Measurements from ENCODE around the gene RNF220.

RNF220 gene

DNA sequence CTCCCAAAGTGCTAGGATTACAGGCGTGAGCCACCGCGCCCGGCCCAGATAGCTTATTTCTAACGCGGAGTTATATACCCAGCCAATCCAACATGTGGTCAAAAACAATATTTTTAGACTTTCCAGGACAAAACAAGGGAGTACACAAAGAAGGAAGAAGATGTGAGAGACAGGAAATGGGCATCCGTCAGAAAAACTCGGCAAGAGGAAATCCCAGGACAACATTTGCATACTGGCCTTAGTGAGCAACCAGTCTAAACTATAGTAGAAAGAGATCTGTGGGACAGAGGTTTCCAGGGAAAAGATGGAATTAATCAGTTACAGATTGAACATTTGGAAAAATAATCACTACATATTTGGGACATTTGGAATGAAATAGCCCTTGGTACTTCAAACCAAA lies 280.8 kb downstream of the RNF220 start:
- TF ChIP-seq EZH2phosphoT487 (IDR thresholded peaks at IDR 0.05; ENCODE audit: borderline replicate concordance): no peak
- TF ChIP-seq, protein P1, sequence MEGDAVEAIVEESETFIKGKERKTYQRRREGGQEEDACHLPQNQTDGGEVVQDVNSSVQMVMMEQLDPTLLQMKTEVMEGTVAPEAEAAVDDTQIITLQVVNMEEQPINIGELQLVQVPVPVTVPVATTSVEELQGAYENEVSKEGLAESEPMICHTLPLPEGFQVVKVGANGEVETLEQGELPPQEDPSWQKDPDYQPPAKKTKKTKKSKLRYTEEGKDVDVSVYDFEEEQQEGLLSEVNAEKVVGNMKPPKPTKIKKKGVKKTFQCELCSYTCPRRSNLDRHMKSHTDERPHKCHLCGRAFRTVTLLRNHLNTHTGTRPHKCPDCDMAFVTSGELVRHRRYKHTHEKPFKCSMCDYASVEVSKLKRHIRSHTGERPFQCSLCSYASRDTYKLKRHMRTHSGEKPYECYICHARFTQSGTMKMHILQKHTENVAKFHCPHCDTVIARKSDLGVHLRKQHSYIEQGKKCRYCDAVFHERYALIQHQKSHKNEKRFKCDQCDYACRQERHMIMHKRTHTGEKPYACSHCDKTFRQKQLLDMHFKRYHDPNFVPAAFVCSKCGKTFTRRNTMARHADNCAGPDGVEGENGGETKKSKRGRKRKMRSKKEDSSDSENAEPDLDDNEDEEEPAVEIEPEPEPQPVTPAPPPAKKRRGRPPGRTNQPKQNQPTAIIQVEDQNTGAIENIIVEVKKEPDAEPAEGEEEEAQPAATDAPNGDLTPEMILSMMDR (conservative IDR thresholded peaks at IDR 0.05; ENCODE audit: low read length): no peak
- Histone ChIP-seq H4K20me1 (ENCODE audit: insufficient read depth, low read length, poor library complexity, severe bottlenecking) (no peaks in the 10 kb centered on the region), H3K27me3 (ENCODE audit: insufficient read depth, low read length, poor library complexity, severe bottlenecking) (no peaks in the 10 kb centered on the region), H2AFZ (ENCODE audit: low read length) (no peak overlapping the region), H3K9me3 (ENCODE audit: insufficient read depth, low read depth, low read length) (no peaks in the 10 kb centered on the region), H3K36me3 (ENCODE audit: insufficient read depth, low read length) (no peaks in the 10 kb centered on the region), H3K4me2 (ENCODE audit: low read depth, low read length, poor library complexity, severe bottlenecking) (no peak overlapping the region), H3K4me3 (ENCODE audit: low read length, poor library complexity, severe bottlenecking) (no peak overlapping the region), H3F3A (ENCODE audit: low read depth) (no peaks in the 10 kb centered on the region), H3K4me1 (ENCODE audit: insufficient read depth, low read length, poor library complexity, severe bottlenecking) (peaks cover 20% of the 10 kb centered on the region), H3K9me2 (replicated peaks; ENCODE audit: low read depth, low read length) (no peaks in the 10 kb centered on the region), H3K79me2 (ENCODE audit: insufficient read depth, low read length) (no peaks in the 10 kb centered on the region), H3K9ac (ENCODE audit: low read depth, low read length, poor library complexity, severe bottlenecking) (no peak overlapping the region)

- Histone ChIP-seq H3K36me3 (ENCODE audit: insufficient read depth, low read length) (no peaks in the 10 kb centered on the region), H3K79me2 (ENCODE audit: insufficient read depth, low read length) (no peaks in the 10 kb centered on the region), H4K20me1 (ENCODE audit: insufficient read depth, low read length, poor library complexity, severe bottlenecking) (no peaks in the 10 kb centered on the region)
These were observed 283.8 kb downstream of the RNF220 start for GRCh38 chr1:44688760-44689446.

DNA sequence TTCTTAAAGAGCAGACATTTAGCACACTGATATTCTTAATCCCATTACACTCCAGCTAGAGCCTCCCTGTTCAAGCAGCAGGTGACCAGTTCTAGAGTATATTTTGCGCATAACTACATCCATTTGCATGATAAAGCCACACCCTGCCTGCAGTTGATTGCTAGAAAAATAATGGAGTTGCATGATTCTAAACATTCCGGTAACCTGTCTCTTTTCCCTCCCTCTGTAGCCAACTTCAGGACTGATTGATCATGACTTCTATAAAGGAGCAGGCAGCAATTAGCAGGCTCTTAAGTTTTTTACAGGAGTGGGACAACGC lies 284.4 kb downstream of the RNF220 start:
- H4K20me1 ChIP-seq (ENCODE audit: insufficient read depth, low read length, poor library complexity, severe bottlenecking): no peaks in the 10 kb centered on the region
- no peaks in the 10 kb centered on the region for H3K36me3 ChIP-seq (ENCODE audit: insufficient read depth, low read length)
- no peaks in the 10 kb centered on the region for H3F3A ChIP-seq (ENCODE audit: low read depth)
- H3K9me3 ChIP-seq (ENCODE audit: insufficient read depth, low read depth, low read length): no peaks in the 10 kb centered on the region
- H3K79me2 ChIP-seq (ENCODE audit: insufficient read depth, low read length): no peaks in the 10 kb centered on the region
- H2AFZ ChIP-seq (ENCODE audit: low read length): no peak overlapping the region
- no peak overlapping the region for H3K4me3 ChIP-seq (ENCODE audit: low read length, poor library complexity, severe bottlenecking)
- no peaks in the 10 kb centered on the region for H3K9me2 ChIP-seq (replicated peaks; ENCODE audit: low read depth, low read length)
- H3K27me3 ChIP-seq (ENCODE audit: insufficient read depth, low read length, poor library complexity, severe bottlenecking): no peaks in the 10 kb centered on the region
- no peak overlapping the region for H3K4me2 ChIP-seq (ENCODE audit: low read depth, low read length, poor library complexity, severe bottlenecking)
- no peak overlapping the region for H3K9ac ChIP-seq (ENCODE audit: low read depth, low read length, poor library complexity, severe bottlenecking)
- TF ChIP-seq, protein P1 (conservative IDR thresholded peaks at IDR 0.05; ENCODE audit: low read length): no peak
- no peak for TF ChIP-seq EZH2phosphoT487 (IDR thresholded peaks at IDR 0.05; ENCODE audit: borderline replicate concordance)
- H3K4me1 ChIP-seq (ENCODE audit: insufficient read depth, low read length, poor library complexity, severe bottlenecking): peaks cover 7% of the 10 kb centered on the region

More at GRCh38 chr1:44688760-44689446, 283.8 kb downstream of the RNF220 start:
- Histone ChIP-seq H3K4me3 (ENCODE audit: low read length, poor library complexity, severe bottlenecking) (no peak overlapping the region), H3K4me2 (ENCODE audit: low read depth, low read length, poor library complexity, severe bottlenecking) (no peak overlapping the region), H3K9me2 (replicated peaks; ENCODE audit: low read depth, low read length) (no peaks in the 10 kb centered on the region), H2AFZ (ENCODE audit: low read length) (no peak overlapping the region), H3K27me3 (ENCODE audit: insufficient read depth, low read length, poor library complexity, severe bottlenecking) (no peaks in the 10 kb centered on the region), H3K9ac (ENCODE audit: low read depth, low read length, poor library complexity, severe bottlenecking) (no peak overlapping the region), H3F3A (ENCODE audit: low read depth) (no peaks in the 10 kb centered on the region), H3K9me3 (ENCODE audit: insufficient read depth, low read depth, low read length) (no peaks in the 10 kb centered on the region), H3K4me1 (ENCODE audit: insufficient read depth, low read length, poor library complexity, severe bottlenecking) (peaks cover 12% of the 10 kb centered on the region)
- TF ChIP-seq, protein P1 (conservative IDR thresholded peaks at IDR 0.05; ENCODE audit: low read length): no peak
- no peak for TF ChIP-seq EZH2phosphoT487 (IDR thresholded peaks at IDR 0.05; ENCODE audit: borderline replicate concordance)
